ENCODE results near the gene MTOR. TPM values are rescaled to one million over a fixed set of nuclear protein-coding genes. Genes with fewer than 3 reads are reported as not detected.

The MTOR gene
- total RNA-seq, 1 donor from 2014 or later = 53.0 TPM

GRCh38 chr1:11284784-11285183 lies 22.4 kb upstream of the MTOR start:
- Mint-ChIP-seq H3K36me3 (peaks cover 27% of the 10 kb centered on the region), H3K4me1 (ENCODE audit: unreplicated experiment) (peaks cover 14% of the 10 kb centered on the region), H3K9me3 (no peaks in the 10 kb centered on the region), H3K27ac (no peak overlapping the region), H3K27me3 (no peaks in the 10 kb centered on the region), H3K4me3 (no peak overlapping the region)
- TF ChIP-seq, protein P1, sequence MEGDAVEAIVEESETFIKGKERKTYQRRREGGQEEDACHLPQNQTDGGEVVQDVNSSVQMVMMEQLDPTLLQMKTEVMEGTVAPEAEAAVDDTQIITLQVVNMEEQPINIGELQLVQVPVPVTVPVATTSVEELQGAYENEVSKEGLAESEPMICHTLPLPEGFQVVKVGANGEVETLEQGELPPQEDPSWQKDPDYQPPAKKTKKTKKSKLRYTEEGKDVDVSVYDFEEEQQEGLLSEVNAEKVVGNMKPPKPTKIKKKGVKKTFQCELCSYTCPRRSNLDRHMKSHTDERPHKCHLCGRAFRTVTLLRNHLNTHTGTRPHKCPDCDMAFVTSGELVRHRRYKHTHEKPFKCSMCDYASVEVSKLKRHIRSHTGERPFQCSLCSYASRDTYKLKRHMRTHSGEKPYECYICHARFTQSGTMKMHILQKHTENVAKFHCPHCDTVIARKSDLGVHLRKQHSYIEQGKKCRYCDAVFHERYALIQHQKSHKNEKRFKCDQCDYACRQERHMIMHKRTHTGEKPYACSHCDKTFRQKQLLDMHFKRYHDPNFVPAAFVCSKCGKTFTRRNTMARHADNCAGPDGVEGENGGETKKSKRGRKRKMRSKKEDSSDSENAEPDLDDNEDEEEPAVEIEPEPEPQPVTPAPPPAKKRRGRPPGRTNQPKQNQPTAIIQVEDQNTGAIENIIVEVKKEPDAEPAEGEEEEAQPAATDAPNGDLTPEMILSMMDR (conservative IDR thresholded peaks at IDR 0.05) = no peak
- no peak for DNase-seq (ENCODE audit: extremely low spot score, unreplicated experiment)

GRCh38 chr1:11283151-11283550 lies 20.8 kb upstream of the MTOR start:
- Mint-ChIP-seq H3K36me3 (peaks cover 31% of the 10 kb centered on the region), H3K27me3 (no peaks in the 10 kb centered on the region), H3K4me3 (no peak overlapping the region), H3K4me1 (ENCODE audit: unreplicated experiment) (peaks cover 14% of the 10 kb centered on the region), H3K27ac (no peak overlapping the region), H3K9me3 (no peaks in the 10 kb centered on the region)
- no peak for DNase-seq (ENCODE audit: extremely low spot score, unreplicated experiment)
- TF ChIP-seq, protein P1 (conservative IDR thresholded peaks at IDR 0.05) = no peak

DNA sequence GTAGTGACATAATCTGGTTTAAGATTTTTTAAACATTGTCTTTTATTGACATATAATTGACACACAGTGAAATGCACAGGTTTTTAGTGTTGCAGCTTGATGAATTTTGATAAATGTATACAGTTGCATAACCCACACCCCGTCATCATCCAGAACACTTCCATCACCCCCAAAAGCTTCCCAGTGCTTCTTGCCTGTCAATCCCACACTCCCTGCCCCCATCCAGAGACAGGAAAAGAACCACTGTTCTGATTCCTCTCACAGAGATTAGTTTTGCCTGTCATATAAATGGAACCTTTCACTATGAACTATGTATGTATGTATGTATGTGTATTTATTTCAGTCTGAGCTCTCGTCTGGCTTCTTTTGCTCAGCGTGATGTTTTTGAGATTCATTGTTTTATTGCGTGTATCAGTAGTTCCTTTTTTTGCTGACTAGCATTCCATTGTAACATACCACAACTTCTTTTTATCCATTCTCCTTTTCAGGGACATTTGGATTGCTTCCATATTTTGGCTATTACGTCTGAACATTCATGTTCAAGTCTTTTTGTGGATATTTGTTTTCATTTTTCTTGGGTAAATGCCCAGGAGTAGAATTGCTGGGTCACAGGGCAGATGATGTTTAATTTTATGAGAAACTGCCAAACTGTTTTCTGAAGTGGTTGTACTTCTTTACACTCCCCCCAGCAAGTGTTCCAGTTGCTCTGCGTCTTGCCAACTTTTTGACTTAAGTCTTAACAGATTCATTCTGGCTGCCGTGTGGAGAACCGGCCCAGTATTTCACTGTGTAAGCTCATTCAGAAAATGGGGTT lies 19.4 kb upstream of the MTOR start:
- Mint-ChIP-seq H3K27me3 (no peaks in the 10 kb centered on the region), H3K9me3 (no peaks in the 10 kb centered on the region), H3K36me3 (peaks cover 31% of the 10 kb centered on the region), H3K27ac (no peak overlapping the region), H3K4me1 (ENCODE audit: unreplicated experiment) (peaks cover 14% of the 10 kb centered on the region), H3K4me3 (no peak overlapping the region)
- TF ChIP-seq, protein P1 (conservative IDR thresholded peaks at IDR 0.05) = no peak
- DNase-seq (ENCODE audit: extremely low spot score, unreplicated experiment) = no peak

GRCh38 chr1:11280719-11281376 lies 18.5 kb upstream of the MTOR start:
- no peak overlapping the region for H3K27ac Mint-ChIP-seq
- no peak for DNase-seq (ENCODE audit: extremely low spot score, unreplicated experiment)
- H3K27me3 Mint-ChIP-seq = no peaks in the 10 kb centered on the region
- peaks cover 28% of the 10 kb centered on the region for H3K36me3 Mint-ChIP-seq
- H3K4me1 Mint-ChIP-seq (ENCODE audit: unreplicated experiment) = peaks cover 10% of the 10 kb centered on the region
- H3K4me3 Mint-ChIP-seq = no peak overlapping the region
- H3K9me3 Mint-ChIP-seq = no peaks in the 10 kb centered on the region
- TF ChIP-seq, protein P1 (conservative IDR thresholded peaks at IDR 0.05) = no peak

GRCh38 chr1:11279630-11280029 lies 17.3 kb upstream of the MTOR start:
- no peaks in the 10 kb centered on the region for H3K27me3 Mint-ChIP-seq
- H3K27ac Mint-ChIP-seq = no peak overlapping the region
- no peak for DNase-seq (ENCODE audit: extremely low spot score, unreplicated experiment)
- peaks cover 29% of the 10 kb centered on the region for H3K36me3 Mint-ChIP-seq
- no peak overlapping the region for H3K4me3 Mint-ChIP-seq
- TF ChIP-seq, protein P1 (conservative IDR thresholded peaks at IDR 0.05) = no peak
- peaks cover 21% of the 10 kb centered on the region for H3K4me1 Mint-ChIP-seq (ENCODE audit: unreplicated experiment)
- no peaks in the 10 kb centered on the region for H3K9me3 Mint-ChIP-seq

All from type B pancreatic cell (in vitro differentiated cells).